Measurements from ENCODE around the gene CLRN3. TPM values are rescaled to one million over a fixed set of nuclear protein-coding genes. Genes with fewer than 3 reads are reported as not detected.
A peak's percentile ranks its signal among the peaks of the same experiment; 100 is the strongest.

Gene CLRN3
- total RNA-seq, 1 donor from 2014 or later, result not detected

DNA sequence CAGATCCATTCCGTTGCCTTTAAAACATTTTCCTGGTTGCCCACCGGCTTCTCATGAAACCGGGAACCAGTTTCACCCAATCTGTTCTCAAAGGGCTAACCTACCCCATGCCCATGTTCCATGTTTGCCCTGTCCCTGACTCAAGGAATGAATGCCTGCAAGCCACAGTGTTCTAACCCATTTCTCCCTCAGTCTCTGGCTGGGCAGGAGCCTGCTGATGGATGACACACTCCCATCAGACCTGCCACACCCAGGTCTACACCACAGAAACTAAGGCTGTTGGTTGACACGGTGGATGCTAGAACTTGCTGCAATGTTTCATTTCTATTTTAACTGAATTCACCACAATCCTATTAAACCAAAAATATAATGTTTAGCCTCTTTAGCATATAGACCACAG lies 15.6 kb downstream of the CLRN3 start:
- no peak for DNase-seq (ENCODE audit: extremely low read depth, low read depth, low spot score)

DNA sequence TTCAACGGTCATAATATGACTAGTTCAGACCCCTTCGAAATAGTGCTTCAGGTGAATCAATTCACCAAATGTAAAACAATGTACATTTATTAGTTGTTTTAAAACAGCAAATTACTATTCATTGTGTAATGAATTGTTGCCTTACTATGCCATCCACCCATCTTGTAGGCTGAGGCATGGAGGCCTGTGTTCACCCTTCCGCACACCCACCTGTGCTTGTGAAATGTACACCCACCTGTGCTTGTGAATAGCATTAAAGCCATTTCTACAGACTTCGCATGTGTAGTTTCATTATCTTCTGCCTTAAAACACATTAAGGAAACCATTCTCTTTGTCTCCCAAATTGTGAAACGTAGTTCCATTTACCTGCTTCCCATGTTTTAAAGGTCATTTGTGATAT lies 16.8 kb downstream of the CLRN3 start:
- no peak for DNase-seq (ENCODE audit: extremely low read depth, low read depth, low spot score)

DNA sequence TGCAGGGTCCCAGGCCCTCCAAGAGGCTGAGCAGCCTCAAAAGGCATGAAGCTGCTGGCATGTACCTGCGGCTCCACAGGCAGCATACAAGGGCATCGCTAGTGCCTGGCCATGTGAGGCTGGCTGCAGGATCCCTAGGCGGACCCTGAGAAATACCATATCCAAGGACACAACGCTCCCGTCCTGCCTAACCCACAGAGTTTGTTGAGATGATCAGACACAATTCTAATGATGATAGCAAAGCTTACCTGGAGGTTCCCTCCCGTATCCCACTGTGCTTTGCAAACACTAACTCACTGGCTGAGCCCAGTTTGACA lies 17.3 kb downstream of the CLRN3 start:
- DNase-seq (ENCODE audit: extremely low read depth, low read depth, low spot score), result no peak

GRCh38 chr10:127874671-127875448 lies 17.9 kb downstream of the CLRN3 start:
- no peak for DNase-seq (ENCODE audit: extremely low read depth, low read depth, low spot score)

- DNase-seq (ENCODE audit: extremely low read depth, low read depth, low spot score), result no peak
Observed at GRCh38 chr10:127873901-127874470, 18.8 kb downstream of the CLRN3 start.

- no peak for DNase-seq (ENCODE audit: extremely low read depth, low read depth, low spot score)
Observed at GRCh38 chr10:127872871-127873600, 19.7 kb downstream of the CLRN3 start.

DNA sequence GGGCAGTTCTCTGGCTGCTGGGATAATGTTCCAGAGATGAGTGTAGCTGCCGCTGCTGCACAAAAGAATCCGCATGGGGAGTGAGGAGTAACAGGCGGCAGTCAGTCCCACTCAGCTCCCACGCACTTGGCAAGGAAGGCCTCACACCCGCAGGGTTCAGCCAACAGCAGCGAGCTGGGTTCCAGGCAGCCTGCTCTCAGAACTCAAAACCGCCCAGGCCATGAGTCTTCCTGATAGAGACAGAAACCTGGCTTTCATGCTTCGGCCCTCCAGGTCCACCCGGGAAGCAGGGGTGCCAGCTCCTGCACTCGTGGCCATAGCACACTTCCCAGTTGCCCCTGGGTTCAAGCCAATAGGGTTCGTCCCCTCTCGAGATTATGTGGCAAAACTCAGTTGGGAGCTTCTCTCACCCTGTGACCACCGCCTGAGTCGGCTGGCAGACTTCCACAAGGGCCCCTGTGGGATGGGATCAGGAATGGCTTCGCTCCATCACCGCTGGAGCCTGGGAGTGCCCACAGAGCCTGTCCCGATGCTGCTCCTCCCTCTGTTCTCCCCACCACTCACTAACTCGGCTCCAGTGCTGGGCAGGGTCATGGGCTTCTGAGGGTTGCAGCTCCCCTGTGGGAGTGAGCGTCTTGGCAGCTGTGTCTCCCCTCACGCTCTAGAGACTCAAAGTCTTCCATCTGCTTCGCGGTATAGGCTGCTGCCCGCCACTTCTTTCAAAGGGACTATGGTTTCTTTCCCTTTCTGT lies 20.6 kb downstream of the CLRN3 start:
- no peak for DNase-seq (ENCODE audit: extremely low read depth, low read depth, low spot score)

GRCh38 chr10:127871631-127872010 lies 21.1 kb downstream of the CLRN3 start:
- no peak for DNase-seq (ENCODE audit: extremely low read depth, low read depth, low spot score)

DNA sequence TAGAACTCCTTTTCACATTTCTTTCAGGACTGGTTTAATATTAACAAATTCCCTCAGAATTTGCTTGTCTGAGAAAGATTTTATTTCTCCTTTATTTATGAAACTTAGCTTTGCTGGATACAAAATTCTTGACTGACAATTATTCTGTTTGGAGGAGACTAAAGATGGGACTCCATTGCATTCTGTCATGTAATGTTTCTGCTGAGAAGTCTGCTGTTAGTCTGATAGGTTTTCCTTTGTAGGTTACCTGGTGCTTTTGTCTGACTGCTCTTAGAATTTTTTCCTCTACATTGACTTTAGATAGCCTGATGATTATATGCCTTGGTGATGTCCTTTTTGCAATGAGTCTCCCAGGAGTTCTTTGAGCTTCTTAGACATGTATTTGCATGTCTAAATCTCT lies 23.4 kb downstream of the CLRN3 start:
- DNase-seq (ENCODE audit: extremely low read depth, low read depth, low spot score), result no peak

DNA sequence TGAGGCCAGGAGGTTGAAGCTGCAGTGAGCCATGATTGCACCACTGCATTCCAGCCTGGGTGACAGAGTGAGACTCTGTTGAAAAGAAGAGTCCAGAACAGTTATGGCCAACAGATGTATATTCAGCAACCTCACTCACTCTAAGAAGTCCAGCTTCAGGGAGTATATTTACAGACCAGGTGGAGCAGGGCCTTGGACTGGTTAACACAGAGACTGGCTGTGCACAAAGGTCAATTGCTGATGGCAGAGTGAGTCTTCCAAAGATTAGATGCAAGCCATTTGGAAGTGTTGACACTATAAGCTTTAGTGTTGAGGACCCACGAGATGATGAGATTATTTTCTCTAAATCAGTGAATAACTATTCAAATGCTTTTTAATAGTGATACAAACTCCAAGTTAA lies 24.9 kb downstream of the CLRN3 start:
- no peak for DNase-seq (ENCODE audit: extremely low read depth, low read depth, low spot score)

DNA sequence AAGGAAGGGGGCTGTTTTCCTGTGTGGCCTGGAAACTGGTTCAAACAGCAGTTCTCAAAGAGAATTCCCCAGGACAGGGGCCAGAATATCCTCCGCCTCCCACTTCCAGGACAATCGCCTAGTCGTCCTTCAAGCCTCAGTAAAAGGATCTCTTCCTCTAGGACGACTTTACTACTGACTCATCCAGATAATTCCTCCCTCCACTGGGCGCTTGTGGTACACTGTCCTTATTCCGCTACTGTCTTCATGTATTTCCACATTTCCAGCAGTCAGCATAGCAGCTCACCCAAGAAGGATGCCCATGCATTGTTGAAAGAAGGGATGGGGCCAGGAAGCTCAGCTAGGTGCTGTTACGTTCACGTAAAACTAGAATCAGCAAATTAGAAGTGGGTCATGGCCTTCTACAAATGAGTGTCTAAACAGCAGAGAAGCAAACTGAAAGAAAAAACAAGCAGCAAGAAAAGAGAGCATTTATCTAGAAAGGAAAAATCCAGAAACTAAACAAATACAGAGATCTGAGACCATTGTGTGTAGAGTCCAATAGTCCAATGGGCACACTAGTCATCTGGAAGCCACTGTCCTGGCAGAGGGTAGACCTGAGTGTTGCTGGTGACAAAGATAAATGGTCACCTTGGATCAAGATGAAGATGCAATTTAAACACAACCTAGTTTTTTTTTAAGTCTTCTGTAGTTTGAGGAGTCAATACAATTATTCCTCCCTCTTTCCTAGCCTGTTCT lies 26.3 kb downstream of the CLRN3 start:
- DNase-seq (ENCODE audit: extremely low read depth, low read depth, low spot score), result no peak

DNA sequence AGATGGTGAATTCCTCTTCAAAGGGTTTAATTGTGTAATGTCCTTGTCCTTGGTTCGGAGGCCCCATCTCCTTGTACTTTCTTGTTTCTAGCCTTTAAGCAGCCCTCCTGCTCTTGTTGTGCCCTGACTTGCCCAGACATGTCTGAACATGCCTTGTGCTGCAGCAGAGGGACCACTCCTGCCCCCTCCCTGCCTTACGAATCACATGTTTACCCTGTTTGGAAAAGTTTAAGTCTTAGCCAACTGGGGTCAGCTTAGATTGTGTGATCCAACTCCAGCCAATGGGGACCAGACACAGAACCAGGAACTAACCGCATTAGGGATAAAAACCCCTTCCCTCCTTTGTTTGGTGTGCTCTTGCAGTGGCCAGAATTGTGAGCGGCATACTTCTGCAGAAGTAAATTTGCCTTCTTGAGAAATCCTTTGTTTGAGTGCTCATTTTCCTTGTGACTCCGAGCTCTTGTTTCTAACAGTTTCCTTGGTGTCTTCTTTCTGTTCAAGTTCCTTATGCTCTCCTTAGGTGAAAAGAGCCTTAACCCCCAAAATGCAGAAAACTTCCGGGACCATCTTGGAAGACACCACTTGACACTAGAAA lies 29.4 kb downstream of the CLRN3 start:
- no peak for DNase-seq (ENCODE audit: extremely low read depth, low read depth, low spot score)

- no peak for DNase-seq (ENCODE audit: extremely low read depth, low read depth, low spot score)
Observed at GRCh38 chr10:127860592-127860991, 32.1 kb downstream of the CLRN3 start.

GRCh38 chr10:127855976-127856375 lies 36.8 kb downstream of the CLRN3 start:
- DNase-seq (ENCODE audit: extremely low read depth, low read depth, low spot score), result no peak

DNA sequence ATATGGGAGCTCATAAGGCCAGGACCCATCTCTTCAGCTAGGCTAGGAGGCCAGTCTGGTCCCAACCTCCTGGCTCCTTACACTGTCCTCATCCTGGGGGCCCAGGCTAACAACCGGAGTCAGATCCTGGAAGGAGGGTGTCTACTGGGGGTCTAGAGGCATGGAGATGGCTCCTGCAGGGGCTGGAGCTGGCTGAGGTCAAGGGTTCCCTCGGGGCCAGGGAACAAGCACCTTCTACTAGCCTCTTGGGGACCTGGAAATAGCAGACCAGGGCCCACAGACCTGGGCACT lies 37.2 kb downstream of the CLRN3 start:
- no peak for DNase-seq (ENCODE audit: extremely low read depth, low read depth, low spot score)

DNA sequence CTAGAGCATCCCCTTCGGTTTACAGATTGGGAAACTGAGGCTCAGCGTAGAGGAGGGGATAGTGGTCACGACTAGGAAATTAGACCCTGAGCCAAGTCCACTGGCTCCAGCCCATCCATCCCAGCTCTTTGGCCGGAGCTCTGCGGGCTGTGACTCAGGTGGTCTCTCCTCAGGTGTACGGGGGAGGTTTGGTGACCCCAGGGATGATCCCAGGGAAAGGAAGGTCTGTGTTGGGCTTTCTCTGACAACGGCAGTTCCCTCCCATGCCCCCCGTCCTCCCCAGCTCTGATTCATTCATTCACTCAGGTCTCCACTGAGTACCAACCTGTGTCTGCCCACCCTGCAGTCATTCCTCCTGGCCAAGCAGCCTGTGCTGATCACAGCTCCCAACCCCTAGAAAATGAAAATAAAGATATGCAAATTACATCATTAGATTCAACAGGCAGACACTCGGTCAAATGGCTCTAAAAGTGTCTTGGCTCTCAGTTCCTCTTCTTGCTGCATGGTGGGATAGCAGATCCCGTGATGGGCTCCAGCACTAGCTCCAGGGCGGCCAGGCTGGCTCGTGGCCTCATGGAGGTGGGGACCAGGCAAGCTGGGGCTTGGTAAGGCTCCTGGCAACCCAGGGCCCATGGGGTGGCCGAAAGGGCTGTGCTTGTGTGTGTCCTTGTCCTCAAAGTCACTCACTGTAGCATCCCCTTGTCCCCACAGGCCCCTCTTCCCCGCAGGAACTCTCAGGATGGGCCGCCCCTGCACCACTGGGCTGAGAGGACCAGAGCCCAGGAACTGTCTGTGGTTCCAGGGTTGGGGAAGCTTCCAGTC lies 37.8 kb downstream of the CLRN3 start:
- DNase-seq (ENCODE audit: extremely low read depth, low read depth, low spot score), result no peak

DNA sequence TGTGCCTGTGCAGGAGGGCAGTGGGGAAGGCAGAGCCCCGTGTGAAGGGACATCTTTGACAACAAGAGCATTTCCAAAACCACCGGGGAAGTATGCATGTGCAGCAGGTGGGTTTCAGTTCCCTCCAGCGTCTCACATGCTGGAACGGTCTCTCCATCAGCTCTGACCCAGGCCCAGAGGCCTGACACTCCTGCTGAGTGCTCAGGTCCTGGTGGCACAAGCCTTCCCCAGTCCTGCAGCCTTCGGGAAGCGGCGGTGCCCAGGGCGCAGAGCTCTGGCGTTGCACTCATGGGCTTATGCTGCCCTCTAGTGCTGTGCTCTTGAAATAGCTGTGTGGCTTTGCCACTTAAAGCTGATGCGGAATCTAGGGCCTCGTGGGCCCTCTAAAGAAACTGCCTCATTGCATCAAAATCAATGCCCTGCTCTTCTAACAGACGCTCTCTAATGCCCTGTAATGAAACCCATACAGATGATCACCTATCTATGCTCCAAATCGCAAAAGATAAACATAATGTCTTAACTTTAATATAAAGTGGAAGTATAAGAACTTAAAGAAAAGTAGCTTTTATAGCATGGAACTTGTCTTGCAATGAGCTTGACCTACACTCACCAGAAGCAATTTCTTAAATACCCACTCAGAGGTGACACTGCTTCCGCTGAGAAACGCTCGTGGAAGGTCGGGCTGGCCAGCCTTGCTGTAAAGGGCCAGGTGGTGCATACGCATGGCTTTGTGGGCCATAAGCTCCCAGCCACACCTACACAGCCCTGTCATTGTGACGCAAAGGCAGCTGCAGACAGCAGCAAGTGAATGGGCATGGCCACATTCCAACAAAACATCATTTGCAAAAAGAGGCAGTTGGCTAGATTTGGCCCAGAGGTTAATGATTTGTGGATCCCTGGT lies 38.6 kb downstream of the CLRN3 start:
- DNase-seq (ENCODE audit: extremely low read depth, low read depth, low spot score), result peak; percentile 27

GRCh38 chr10:127852456-127852855 lies 40.3 kb downstream of the CLRN3 start:
- no peak for DNase-seq (ENCODE audit: extremely low read depth, low read depth, low spot score)
